AG09309 (cell line): ENCODE results near the gene ARL16.

Experiments
- DNase-seq: peaks from one replicate; pipeline ENCODE4 v3.0.0-alpha.2; 2010; ENCODE audit warnings: low read depth
- H3K4me3 ChIP-seq: 2 replicates; pipeline ENCODE4 v1.5.1; 2011; ENCODE audit warnings: mild to moderate bottlenecking, low read depth, low read length, moderate library complexity; ENCODE audit not compliant: control insufficient read depth
- TF ChIP-seq, protein P1 (sequence below): IDR thresholded peaks from 2 replicates; pipeline ENCODE4 v1.5.1; 2011; ENCODE audit warnings: mild to moderate bottlenecking, low read depth, low read length, inconsistent platforms; ENCODE audit not compliant: insufficient read depth, control insufficient read depth; ENCODE audit errors: missing control alignments

The ARL16 gene

DNA sequence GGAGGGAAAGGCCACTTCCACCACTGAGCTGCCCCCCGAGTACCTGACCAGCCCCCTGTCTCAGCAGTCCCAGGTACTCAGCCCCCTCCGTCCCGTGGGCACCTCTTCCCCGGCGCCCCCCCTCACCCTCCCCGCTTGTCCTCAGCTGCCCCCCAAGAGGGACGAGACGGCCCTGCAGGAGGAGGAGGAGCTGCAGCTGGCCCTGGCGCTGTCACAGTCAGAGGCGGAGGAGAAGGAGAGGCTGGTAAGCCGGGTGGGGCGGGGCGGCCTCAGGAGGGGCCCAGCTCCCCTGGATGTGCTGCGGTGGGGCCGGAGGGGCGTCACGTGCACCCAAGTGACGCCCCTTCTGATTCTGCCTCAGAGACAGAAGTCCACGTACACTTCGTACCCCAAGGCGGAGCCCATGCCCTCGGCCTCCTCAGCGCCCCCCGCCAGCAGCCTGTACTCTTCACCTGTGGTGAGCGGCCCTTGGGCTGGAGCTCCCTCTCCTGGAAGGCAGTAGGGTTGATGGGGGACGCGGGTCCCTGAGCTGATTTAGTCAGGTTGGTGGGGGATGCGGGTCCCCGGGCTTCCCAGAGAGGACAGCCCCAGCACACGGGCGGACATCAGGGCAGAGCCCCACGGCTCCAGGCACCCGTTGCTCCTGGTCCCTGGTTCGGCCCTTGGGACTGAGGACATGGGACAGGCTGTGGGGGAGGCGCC lies 10.1 kb upstream of the ARL16 start:
- TF ChIP-seq, protein P1, sequence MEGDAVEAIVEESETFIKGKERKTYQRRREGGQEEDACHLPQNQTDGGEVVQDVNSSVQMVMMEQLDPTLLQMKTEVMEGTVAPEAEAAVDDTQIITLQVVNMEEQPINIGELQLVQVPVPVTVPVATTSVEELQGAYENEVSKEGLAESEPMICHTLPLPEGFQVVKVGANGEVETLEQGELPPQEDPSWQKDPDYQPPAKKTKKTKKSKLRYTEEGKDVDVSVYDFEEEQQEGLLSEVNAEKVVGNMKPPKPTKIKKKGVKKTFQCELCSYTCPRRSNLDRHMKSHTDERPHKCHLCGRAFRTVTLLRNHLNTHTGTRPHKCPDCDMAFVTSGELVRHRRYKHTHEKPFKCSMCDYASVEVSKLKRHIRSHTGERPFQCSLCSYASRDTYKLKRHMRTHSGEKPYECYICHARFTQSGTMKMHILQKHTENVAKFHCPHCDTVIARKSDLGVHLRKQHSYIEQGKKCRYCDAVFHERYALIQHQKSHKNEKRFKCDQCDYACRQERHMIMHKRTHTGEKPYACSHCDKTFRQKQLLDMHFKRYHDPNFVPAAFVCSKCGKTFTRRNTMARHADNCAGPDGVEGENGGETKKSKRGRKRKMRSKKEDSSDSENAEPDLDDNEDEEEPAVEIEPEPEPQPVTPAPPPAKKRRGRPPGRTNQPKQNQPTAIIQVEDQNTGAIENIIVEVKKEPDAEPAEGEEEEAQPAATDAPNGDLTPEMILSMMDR, result no peak
- no peak for DNase-seq
- H3K4me3 ChIP-seq, result no peak overlapping the region

DNA sequence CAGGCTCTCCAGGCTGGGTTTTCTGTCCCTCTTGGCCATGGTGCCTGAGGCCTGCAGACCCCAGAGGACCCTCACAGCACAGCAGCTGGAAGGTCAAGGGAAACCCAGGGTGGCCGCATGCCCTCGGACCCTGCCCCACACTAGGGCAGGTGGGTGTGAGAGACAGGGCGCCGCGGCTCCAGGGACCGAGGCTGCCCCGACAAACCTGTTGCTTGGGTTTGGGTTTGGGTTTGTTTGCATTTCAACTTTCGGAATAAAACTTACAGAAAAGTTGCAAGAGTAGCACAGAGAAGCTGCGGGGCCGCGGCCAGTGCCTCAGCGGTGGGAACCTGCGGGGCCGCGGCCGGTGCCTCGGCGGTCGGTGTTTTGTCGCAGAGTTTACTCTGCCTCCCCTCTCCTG lies 8.0 kb upstream of the ARL16 start:
- DNase-seq, result no peak
- TF ChIP-seq, protein P1, result no peak
- no peak overlapping the region for H3K4me3 ChIP-seq

DNA sequence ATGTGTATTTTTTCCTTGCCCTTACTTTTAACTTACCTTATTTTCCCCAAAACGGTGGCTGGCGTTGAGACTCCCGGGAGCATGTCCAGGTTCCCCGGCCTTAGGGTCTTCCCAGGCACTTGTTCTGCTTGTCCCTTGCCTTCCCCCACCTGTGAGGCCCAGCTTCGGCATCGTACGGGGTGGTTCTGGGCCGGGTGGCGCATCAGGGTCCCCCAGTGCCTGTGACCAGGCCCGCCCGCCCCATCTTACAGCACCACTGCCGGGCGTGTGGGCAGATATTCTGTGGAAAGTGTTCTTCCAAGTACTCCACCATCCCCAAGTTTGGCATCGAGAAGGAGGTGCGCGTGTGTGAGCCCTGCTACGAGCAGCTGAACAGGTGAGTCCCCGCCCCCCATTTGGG lies 7.6 kb upstream of the ARL16 start:
- no peak overlapping the region for H3K4me3 ChIP-seq
- DNase-seq, result no peak
- TF ChIP-seq, protein P1, result no peak

DNA sequence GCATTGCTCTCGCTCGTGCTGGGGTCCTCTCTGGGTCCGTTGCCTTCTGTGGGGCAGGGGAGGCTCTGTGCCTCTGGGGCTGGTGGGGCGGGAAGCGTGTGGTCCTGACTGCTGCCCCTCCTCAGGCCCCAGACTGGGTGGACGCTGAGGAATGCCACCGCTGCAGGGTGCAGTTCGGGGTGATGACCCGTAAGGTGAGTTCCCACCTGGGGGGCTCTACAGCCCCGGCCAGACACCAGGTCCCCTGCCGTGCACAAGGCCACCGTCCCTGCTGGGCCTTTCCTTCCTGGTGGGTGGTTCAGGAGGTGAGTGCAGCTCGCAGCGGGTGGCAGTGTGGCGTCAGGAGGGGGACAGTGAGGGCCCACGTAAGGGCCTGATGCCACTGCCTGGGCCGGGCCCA lies 7.0 kb upstream of the ARL16 start:
- no peak overlapping the region for H3K4me3 ChIP-seq
- no peak for DNase-seq

DNA sequence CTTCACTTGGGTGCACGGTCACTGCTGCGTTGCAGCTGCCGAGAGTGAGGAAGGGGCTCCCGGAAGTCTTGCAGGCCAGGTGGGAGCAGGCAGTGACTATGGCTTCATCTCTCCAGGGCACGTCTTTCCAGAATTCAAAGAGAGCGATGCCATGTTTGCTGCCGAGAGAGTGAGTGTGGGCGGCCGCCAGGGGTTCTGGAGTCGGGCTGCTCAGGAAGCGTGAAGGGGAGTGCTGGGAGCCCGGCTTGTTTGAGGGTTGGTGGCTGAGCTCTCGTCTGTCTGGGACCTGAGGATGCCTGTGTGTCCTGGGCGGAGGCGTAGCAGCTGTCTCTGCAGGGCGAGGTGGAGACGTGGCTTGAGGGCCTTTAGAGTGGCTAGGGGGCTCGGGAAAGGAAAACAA lies 6.5 kb upstream of the ARL16 start:
- no peak overlapping the region for H3K4me3 ChIP-seq
- TF ChIP-seq, protein P1, result no peak
- no peak for DNase-seq

More for the DNA sequence above, 7.0 kb upstream of the ARL16 start:
- TF ChIP-seq, protein P1, result no peak

DNA sequence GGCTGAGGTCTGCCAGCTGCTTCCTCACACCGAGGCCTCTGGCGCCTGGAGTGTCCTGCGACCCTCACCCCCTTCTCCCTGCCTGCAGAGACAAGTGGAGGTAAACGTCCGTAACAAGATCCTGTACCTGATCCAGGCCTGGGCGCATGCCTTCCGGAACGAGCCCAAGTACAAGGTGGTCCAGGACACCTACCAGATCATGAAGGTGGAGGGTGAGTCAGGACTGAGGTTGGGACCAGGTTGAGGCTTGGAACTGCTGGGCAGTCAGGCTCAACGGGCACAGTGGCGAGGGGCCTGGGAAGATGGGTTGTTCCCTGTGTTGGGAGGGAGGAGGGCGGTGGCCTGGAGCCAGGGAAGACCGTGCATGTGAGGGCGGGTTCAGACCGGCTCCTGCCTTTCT lies 5.0 kb upstream of the ARL16 start:
- no peak for DNase-seq
- no peak overlapping the region for H3K4me3 ChIP-seq
- TF ChIP-seq, protein P1, result no peak
